ENCODE measurements around the gene ADAMTSL4. TPM values are rescaled to one million over a fixed set of nuclear protein-coding genes. Genes with fewer than 3 reads are reported as not detected.
A peak's percentile ranks its signal among the peaks of the same experiment; 100 is the strongest.

The ADAMTSL4 gene
- total and polyA plus RNA-seq, 9 of the 15 experiments (the other 6 are each of a cell fraction or from before 2014, with no cell fraction given), result 12.7 to 212 (median 35.6) TPM

GRCh38 chr1:150579110-150579944, 30.1 kb downstream of the ADAMTSL4 start, which contains the start of gene MCL1 (continued):
- peak; percentile 87 for TF ChIP-seq CBX1 (IDR thresholded peaks at IDR 0.05; ENCODE audit: low read depth)
- TF ChIP-seq ELK1 (CRISPR knock-in tag; IDR thresholded peaks at IDR 0.05), result no peak
- no peak for TF ChIP-seq MCM5 (IDR thresholded peaks at IDR 0.05; ENCODE audit: low read depth)
- no peak for TF ChIP-seq HLTF (IDR thresholded peaks at IDR 0.05)
- 0 out of 2 replicates have a peak, but pooled peaks have one; percentile 12 for TF ChIP-seq BCOR (IDR thresholded peaks at IDR 0.05)
- TF ChIP-seq UBTF (IDR thresholded peaks at IDR 0.05; ENCODE audit: borderline replicate concordance in 1 of 2, low read depth in 2 of 2, low read length in 2 of 2), result peak in 1 of 2 experiments; percentile 84; a peak in 1 of 4 replicates
- no peak for TF ChIP-seq ZNF696 (CRISPR knock-in tag; conservative IDR thresholded peaks at IDR 0.05)
- no peak for TF ChIP-seq LEF1 (IDR thresholded peaks at IDR 0.05)
- TF ChIP-seq MEF2A (IDR thresholded peaks at IDR 0.05; ENCODE audit: control insufficient read depth, low read depth, low read length), result peak; percentile 65
- TF ChIP-seq ZBTB49 (CRISPR knock-in tag; IDR thresholded peaks at IDR 0.05; ENCODE audit: borderline replicate concordance), result no peak
- peak; percentile 70; the same call in 1 of the 2 replicates for TF ChIP-seq RB1 (IDR thresholded peaks at IDR 0.05; ENCODE audit: low read depth)
- no peak for TF ChIP-seq MAFK (IDR thresholded peaks at IDR 0.05; ENCODE audit: low read length)
- TF ChIP-seq RNF219 (CRISPR knock-in tag; IDR thresholded peaks at IDR 0.05), result no peak
- TF ChIP-seq ZNF408 (CRISPR knock-in tag; IDR thresholded peaks at IDR 0.05; ENCODE audit: low read depth), result no peak
- TF ChIP-seq MEIS2 (IDR thresholded peaks at IDR 0.05; ENCODE audit: partially characterized antibody), result no peak
- TF ChIP-seq XRCC3 (IDR thresholded peaks at IDR 0.05), result no peak; the same call in 1 of the 2 replicates
- TF ChIP-seq NFYB (IDR thresholded peaks at IDR 0.05; ENCODE audit: extremely low read depth, insufficient read length), result no peak
- no peak for TF ChIP-seq SLC30A9 (CRISPR knock-in tag; IDR thresholded peaks at IDR 0.05)
- peak; percentile 17 to 43 (median 40) for TF ChIP-seq YY1 (IDR thresholded peaks at IDR 0.05; ENCODE audit: borderline replicate concordance in 1 of 3, control insufficient read depth in 1 of 3, extremely low read depth in 1 of 3, insufficient read depth in 3 of 3, insufficient read length in 1 of 3, insufficient replicate concordance in 2 of 3, low read depth in 1 of 3, low read length in 2 of 3)
- no peak for TF ChIP-seq BCL6 (CRISPR knock-in tag; IDR thresholded peaks at IDR 0.05)

Measured in K562 (cell line).